Measurements from ENCODE around the gene FAN1.

- TF ChIP-seq CTCF (IDR thresholded peaks at IDR 0.05) (no peak), EZH2 (IDR thresholded peaks at IDR 0.05) (no peak)
These were observed 69.7 kb downstream of the FAN1 start for GRCh38 chr15:30973379-30973778.

All from neural progenitor cell (in vitro differentiated cells).